Measurements from ENCODE around the gene DGCR2. TPM values are rescaled to one million over a fixed set of nuclear protein-coding genes. Genes with fewer than 3 reads are reported as not detected.

Gene DGCR2
- total RNA-seq, 6 experiments from 2014 or later: 19.8 to 31.7 (median 24.7) TPM

DNA sequence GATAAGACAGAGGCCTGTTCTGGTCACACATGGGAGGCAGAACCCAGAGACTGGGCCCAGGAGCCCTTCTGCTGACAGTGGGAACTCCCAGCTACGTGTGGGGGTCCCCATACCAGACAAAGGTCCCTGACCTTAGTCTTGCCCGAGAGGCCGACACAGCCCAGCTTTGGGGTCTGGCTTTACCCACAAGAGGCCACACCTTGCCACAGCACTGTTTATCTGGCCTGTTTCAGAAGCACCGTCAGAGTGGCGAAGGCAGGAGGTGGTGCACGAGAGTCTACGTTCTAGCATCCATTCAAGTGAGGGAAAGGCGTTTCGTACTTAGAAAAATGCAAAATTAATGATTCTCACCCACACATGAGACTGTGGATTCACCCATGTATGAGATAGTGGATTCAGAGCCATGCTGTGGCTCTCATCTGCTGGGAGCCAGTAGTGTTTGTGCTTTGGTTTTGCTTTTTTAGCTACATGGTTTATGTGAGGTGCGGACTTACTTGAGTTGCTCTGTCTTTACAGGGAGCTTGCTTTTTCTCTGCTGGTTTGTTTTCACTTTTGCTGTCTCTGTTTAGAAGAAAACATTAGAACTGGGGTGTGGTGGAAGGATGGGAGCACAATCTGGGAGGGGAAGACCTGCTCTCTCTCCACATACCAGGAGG is 129.5 kb downstream of the DGCR2 start:
- no peaks in the 10 kb centered on the region for H3K27me3 ChIP-seq
- TF ChIP-seq, protein P1, sequence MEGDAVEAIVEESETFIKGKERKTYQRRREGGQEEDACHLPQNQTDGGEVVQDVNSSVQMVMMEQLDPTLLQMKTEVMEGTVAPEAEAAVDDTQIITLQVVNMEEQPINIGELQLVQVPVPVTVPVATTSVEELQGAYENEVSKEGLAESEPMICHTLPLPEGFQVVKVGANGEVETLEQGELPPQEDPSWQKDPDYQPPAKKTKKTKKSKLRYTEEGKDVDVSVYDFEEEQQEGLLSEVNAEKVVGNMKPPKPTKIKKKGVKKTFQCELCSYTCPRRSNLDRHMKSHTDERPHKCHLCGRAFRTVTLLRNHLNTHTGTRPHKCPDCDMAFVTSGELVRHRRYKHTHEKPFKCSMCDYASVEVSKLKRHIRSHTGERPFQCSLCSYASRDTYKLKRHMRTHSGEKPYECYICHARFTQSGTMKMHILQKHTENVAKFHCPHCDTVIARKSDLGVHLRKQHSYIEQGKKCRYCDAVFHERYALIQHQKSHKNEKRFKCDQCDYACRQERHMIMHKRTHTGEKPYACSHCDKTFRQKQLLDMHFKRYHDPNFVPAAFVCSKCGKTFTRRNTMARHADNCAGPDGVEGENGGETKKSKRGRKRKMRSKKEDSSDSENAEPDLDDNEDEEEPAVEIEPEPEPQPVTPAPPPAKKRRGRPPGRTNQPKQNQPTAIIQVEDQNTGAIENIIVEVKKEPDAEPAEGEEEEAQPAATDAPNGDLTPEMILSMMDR (IDR thresholded peaks at IDR 0.05): no peak
- no peak for TF ChIP-seq POLR2A (IDR thresholded peaks at IDR 0.05)
- no peak overlapping the region for H3K27ac ChIP-seq
- H3K4me1 ChIP-seq: peaks cover 0 to 4% (median 0%) of the 10 kb centered on the region in 4 donors
- H3K4me3 ChIP-seq: no peak overlapping the region
- intact Hi-C loops (cut with DNase I): no loop called here
- no peak for DNase-seq
- H3K36me3 ChIP-seq: no peaks in the 10 kb centered on the region
- 95% methylated on average over 6 of the region's 10 CpGs for WGBS (ENCODE audit: insufficient coverage, low coverage, low lambda C conversion rate, missing lambda C conversion rate)
- H3K9me3 ChIP-seq: no peaks in the 10 kb centered on the region
- no peak for ATAC-seq

DNA sequence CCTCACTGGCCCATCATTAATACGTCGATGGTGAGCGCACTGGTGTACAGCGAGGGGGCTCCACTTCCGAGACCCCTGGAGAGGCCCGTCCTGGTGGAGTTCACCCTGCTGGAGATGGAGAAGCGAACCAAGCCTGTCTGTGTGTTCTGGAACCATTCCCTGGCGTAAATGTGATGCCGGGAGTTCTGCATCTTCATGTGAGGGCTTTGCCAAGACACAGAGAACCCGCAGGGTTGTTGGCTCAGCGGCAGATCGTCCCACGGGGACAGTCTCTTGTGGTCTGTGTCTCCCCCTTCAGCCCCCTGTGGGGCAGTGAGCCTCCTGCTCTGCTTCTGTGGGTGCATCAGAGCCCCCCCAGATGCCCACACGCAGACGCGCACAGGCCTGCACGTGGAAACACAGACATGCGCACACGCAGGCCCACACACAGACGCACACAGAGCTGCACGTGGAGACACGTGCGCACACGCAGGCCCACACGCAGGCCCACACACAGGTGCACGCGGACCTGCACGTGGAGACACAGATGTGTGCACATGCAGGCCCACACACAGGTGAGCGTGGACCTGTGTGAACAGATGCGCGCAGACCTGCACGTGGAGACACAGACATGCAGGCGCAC is 130.3 kb downstream of the DGCR2 start:
- H3K9me3 ChIP-seq: no peaks in the 10 kb centered on the region
- WGBS (ENCODE audit: insufficient coverage, low coverage, low lambda C conversion rate, missing lambda C conversion rate): 90% methylated on average over 2 of the region's 33 CpGs
- no peak for DNase-seq
- no peaks in the 10 kb centered on the region for H3K27me3 ChIP-seq
- ATAC-seq: no peak
- intact Hi-C loops (cut with DNase I): no loop called here
- TF ChIP-seq, protein P1 (IDR thresholded peaks at IDR 0.05): no peak
- TF ChIP-seq POLR2A (IDR thresholded peaks at IDR 0.05): no peak
- H3K4me3 ChIP-seq: no peak overlapping the region
- no peaks in the 10 kb centered on the region for H3K36me3 ChIP-seq
- peaks cover 0 to 4% (median 0%) of the 10 kb centered on the region in 4 donors for H3K4me1 ChIP-seq
- no peak overlapping the region for H3K27ac ChIP-seq

DNA sequence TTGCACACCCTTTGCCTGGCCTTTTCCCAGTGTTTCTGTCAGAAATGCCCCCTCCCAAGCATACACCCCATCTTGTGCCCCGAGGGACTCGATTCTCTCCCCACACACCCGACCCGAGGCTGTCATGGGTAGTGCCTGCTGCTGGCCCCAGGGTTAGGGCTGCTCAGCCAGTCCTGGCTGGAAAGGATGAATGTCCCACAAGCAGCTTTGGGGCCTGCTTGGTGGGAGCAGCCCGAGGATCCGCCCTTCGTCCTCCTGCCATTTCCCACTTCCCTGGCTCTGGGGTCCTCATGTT is 131.1 kb downstream of the DGCR2 start:
- Histone ChIP-seq H3K36me3 (no peaks in the 10 kb centered on the region), H3K27me3 (no peaks in the 10 kb centered on the region), H3K4me1 (peaks cover 0 to 4% (median 0%) of the 10 kb centered on the region in 4 donors), H3K4me3 (no peak overlapping the region), H3K9me3 (no peaks in the 10 kb centered on the region), H3K27ac (no peak overlapping the region)
- intact Hi-C loops (cut with DNase I): no loop called here
- DNase-seq (no peak), ATAC-seq (no peak)
- WGBS (ENCODE audit: insufficient coverage, low coverage, low lambda C conversion rate, missing lambda C conversion rate): 82% methylated on average over 3 of the region's 7 CpGs
- no peak for TF ChIP-seq POLR2A (IDR thresholded peaks at IDR 0.05)
- TF ChIP-seq, protein P1 (IDR thresholded peaks at IDR 0.05): no peak

DNA sequence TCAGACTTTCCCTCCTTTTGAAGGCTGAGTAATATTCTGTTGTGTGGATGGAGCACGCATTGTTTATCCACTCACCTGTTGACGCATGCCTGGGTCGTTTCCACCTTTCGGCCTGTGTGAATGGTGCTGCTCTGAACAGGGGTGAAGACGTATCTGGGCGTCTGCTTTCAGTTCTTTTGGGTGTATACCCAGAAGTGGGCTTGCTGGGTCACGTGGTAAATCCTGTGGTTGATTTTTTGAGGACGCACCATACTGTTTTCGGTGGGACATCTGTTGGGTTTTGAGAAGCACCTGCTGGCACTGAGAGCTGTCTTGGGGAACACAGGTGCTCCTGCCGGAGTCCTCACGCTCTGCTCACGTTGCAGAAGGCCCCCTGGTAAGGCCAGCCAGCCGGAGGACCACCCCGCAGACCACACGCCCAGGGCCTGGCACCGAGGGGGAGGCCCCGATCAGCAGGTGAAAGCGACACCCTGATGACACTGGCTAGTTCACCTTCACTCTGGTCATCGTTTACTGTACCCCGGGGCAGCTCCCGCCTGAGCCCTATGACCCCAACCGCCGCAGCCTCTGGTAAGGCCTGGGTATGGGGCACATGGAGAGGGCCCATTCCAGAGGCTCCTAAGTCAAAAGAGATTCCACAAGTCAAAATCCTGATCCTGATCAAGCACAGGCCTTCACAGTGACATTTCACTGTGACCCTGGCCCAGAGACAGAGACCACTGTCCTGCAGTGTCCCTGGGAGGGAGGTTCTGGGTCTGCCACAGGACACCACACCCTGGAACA is 131.7 kb downstream of the DGCR2 start:
- H3K27me3 ChIP-seq: no peaks in the 10 kb centered on the region
- intact Hi-C loops (cut with DNase I): no loop called here

More for the DNA sequence above, 131.7 kb downstream of the DGCR2 start:
- Histone ChIP-seq H3K9me3 (no peaks in the 10 kb centered on the region), H3K4me3 (no peak overlapping the region), H3K4me1 (peaks cover 0 to 4% (median 0%) of the 10 kb centered on the region in 4 donors), H3K27ac (no peak overlapping the region), H3K36me3 (no peaks in the 10 kb centered on the region)
- no peak for TF ChIP-seq POLR2A (IDR thresholded peaks at IDR 0.05)
- TF ChIP-seq, protein P1 (IDR thresholded peaks at IDR 0.05): no peak
- no peak for ATAC-seq
- 80% methylated on average over 7 of the region's 23 CpGs for WGBS (ENCODE audit: insufficient coverage, low coverage, low lambda C conversion rate, missing lambda C conversion rate)
- no peak for DNase-seq
